IMR-90 (cell line): ENCODE results near the gene ACTRT2. TPM values are rescaled to one million over a fixed set of nuclear protein-coding genes. Genes with fewer than 3 reads are reported as not detected.

ENCODE experiments used
- ATAC-seq: fragments of 200-7000 bp; cut with Tn5 transposase; 2 replicates; pipeline ENCODE4 v1.9.1; 2020; ENCODE audit warnings: low read depth, mild to moderate bottlenecking, moderate library complexity
- BruUV-seq: library from RNA; stranded (reverse); fragments of 400-500 nt; replicated peaks from 2 replicates; lab custom pipeline; 2021; lab: Mats Ljungman, UMichigan
- CTCF ChIA-PET: fragments of 300-600 bp; formaldehyde crosslinking; extraction: SDS; loops from one replicate; lab custom pipeline; 2021; ENCODE audit warnings: antibody characterized with exemption; lab: Yijun Ruan, JAX
- POLR2A ChIA-PET: fragments of 300-600 bp; sonication (Branson Sonifier 250); formaldehyde crosslinking; loops from one replicate; lab custom pipeline; 2022; ENCODE audit warnings: antibody characterized with exemption; ENCODE audit not compliant: unreplicated experiment; lab: Charles Lee
- DNase-seq: peaks from one replicate; pipeline ENCODE4 v3.0.0; 2013
- H2AFZ ChIP-seq: replicated peaks from 2 replicates; pipeline ENCODE3; 2013; ENCODE audit warnings: low read length, mild to moderate bottlenecking; ENCODE audit not compliant: poor library complexity
- H2AK5ac ChIP-seq: 2 replicates; pipeline ENCODE4 v1.6.1; 2013; ENCODE audit warnings: low read depth, low read length, inconsistent platforms
- H2AK9ac ChIP-seq: replicated peaks from 2 replicates; pipeline ENCODE3; 2013; ENCODE audit warnings: mild to moderate bottlenecking, low read depth, low read length, moderate library complexity; ENCODE audit not compliant: poor library complexity
- H2BK120ac ChIP-seq: 2 replicates; pipeline ENCODE4 v1.6.1; 2013; ENCODE audit warnings: low read depth, low read length, inconsistent platforms
- H2BK15ac ChIP-seq: 3 replicates; pipeline ENCODE4 v1.6.1; 2013; ENCODE audit warnings: low read depth, low read length, inconsistent platforms
- H2BK20ac ChIP-seq: 2 replicates; pipeline ENCODE4 v1.6.1; 2013; ENCODE audit warnings: low read depth, mild to moderate bottlenecking, inconsistent platforms, low read length, moderate library complexity
- H2BK5ac ChIP-seq: 2 replicates; pipeline ENCODE4 v1.6.1; 2013; ENCODE audit warnings: mild to moderate bottlenecking, low read depth, low read length, inconsistent platforms; ENCODE audit not compliant: poor library complexity, severe bottlenecking
- H3K14ac ChIP-seq: replicated peaks from 2 replicates; pipeline ENCODE4 v1.6.1; 2013; ENCODE audit warnings: low read depth, low read length, inconsistent platforms
- H3K18ac ChIP-seq: 2 replicates; pipeline ENCODE4 v1.6.1; 2013; ENCODE audit warnings: low read depth, low read length, control low read depth
- H3K23ac ChIP-seq: 2 replicates; pipeline ENCODE4 v1.6.1; 2013; ENCODE audit warnings: low read depth, low read length, inconsistent platforms
- H3K27ac ChIP-seq: 2 replicates; pipeline ENCODE4 v1.5.1; 2013; ENCODE audit warnings: mild to moderate bottlenecking, control low read depth, low read length; ENCODE audit not compliant: insufficient read depth
- H3K27me3 ChIP-seq: 2 replicates; pipeline ENCODE4 v1.6.1; 2013; ENCODE audit warnings: low read length; ENCODE audit not compliant: control insufficient read depth, insufficient read depth
- H3K36me3 ChIP-seq: 2 replicates; pipeline ENCODE4 v1.6.1; 2013; ENCODE audit warnings: low read length, mixed read lengths; ENCODE audit not compliant: control insufficient read depth, insufficient read depth
- H3K4ac ChIP-seq: 2 replicates; pipeline ENCODE4 v1.6.1; 2013; ENCODE audit warnings: low read depth, low read length, inconsistent platforms
- H3K4me1 ChIP-seq: 2 replicates; pipeline ENCODE4 v1.6.1; 2013; ENCODE audit warnings: low read length, mixed read lengths; ENCODE audit not compliant: control insufficient read depth, insufficient read depth
- H3K4me2 ChIP-seq: 2 replicates; pipeline ENCODE4 v1.6.1; 2013; ENCODE audit warnings: low read depth, mild to moderate bottlenecking, control low read depth, low read length, moderate library complexity
- H3K4me3 ChIP-seq: 2 replicates; pipeline ENCODE4 v1.5.1; 2013; ENCODE audit warnings: low read depth, mild to moderate bottlenecking, control low read depth, low read length, moderate library complexity; ENCODE audit not compliant: insufficient read depth
- H3K56ac ChIP-seq: 2 replicates; pipeline ENCODE4 v1.6.1; 2013; ENCODE audit warnings: low read length, inconsistent platforms; ENCODE audit not compliant: insufficient read depth; ENCODE audit errors: extremely low read depth
- H3K79me1 ChIP-seq, 2 experiments: 2 replicates each; pipeline ENCODE4 v1.6.1; 2013; ENCODE audit warnings: low read length in 2 of 2, inconsistent platforms in 1 of 2, low read depth in 1 of 2
- H3K9ac ChIP-seq: 2 replicates; pipeline ENCODE4 v1.6.1; 2013; ENCODE audit warnings: low read depth, low read length, control low read depth
- H3K9me1 ChIP-seq: 2 replicates; pipeline ENCODE4 v1.6.1; 2013; ENCODE audit warnings: low read length, inconsistent platforms; ENCODE audit not compliant: insufficient read depth
- H3K9me3 ChIP-seq: 2 replicates; pipeline ENCODE4 v1.6.1; 2013; ENCODE audit warnings: low read length; ENCODE audit not compliant: control insufficient read depth, insufficient read depth
- H4K20me1 ChIP-seq: 2 replicates; pipeline ENCODE4 v1.6.1; 2013; ENCODE audit warnings: low read length, inconsistent platforms; ENCODE audit not compliant: insufficient read depth
- H4K5ac ChIP-seq: 2 replicates; pipeline ENCODE4 v1.6.1; 2013; ENCODE audit warnings: mild to moderate bottlenecking, low read depth, low read length, control low read depth
- H4K8ac ChIP-seq, 2 experiments: 2 replicates each; pipeline ENCODE4 v1.6.1; 2013; ENCODE audit warnings: low read depth in 2 of 2, low read length in 2 of 2, control low read depth in 1 of 2, inconsistent platforms in 1 of 2
- H4K91ac ChIP-seq: 2 replicates; pipeline ENCODE4 v1.6.1; 2013; ENCODE audit warnings: low read depth, low read length, inconsistent platforms; ENCODE audit not compliant: insufficient read depth
- SMC3 ChIP-seq: fragments of 150-350 bp; IDR thresholded peaks from 2 replicates; pipeline ENCODE4 v1.6.1; 2016; ENCODE audit warnings: low read depth, mild to moderate bottlenecking, antibody characterized with exemption, low read length, moderate library complexity
- WGBS, 2 experiments: methylation state at CpG; one replicate each; pipeline versions ENCODE4 v1.1.5 to v1.1.7; 2013; ENCODE audit warnings: missing lambda C conversion rate in 2 of 2; ENCODE audit not compliant: insufficient read length in 1 of 2; ENCODE audit errors: extremely low coverage in 2 of 2; 5-methylcytosine and 5-hydroxymethylcytosine counted together
- dilution Hi-C: fragments of 300-500 bp; cut with HindIII; formaldehyde crosslinking; loops from one replicate; pipeline ENCODE4 v1.14.3; 2018; ENCODE audit warnings: low sequenced_read_pairs; ENCODE audit not compliant: unreplicated experiment
- in situ Hi-C: fragments of 300-500 bp; cut with MboI; formaldehyde crosslinking; loops from 3 replicates; pipeline ENCODE4 v1.14.3; 2019; ENCODE audit warnings: low sequenced_read_pairs, inconsistent platforms, mixed read lengths
- intact Hi-C: fragments of 100-400 bp; cut with micrococcal nuclease; formaldehyde crosslinking; loops from 2 replicates; pipeline ENCODE4 v1.10.0; 2022
- polyA plus RNA-seq, 3 experiments: library from polyadenylated mRNA; depleted of rRNA; stranded (reverse); fragments of >200 nt; gene quantifications; 2 replicates each; pipeline ENCODE4 v1.2.3, GENCODE V29; 2012; ENCODE audit warnings: low replicate concordance in 1 of 3
- total RNA-seq: library from RNA; depleted of rRNA; stranded (reverse); fragments of >200 nt; gene quantifications from 2 replicates; pipeline ENCODE4 v1.2.3, GENCODE V29; 2012

The ACTRT2 gene
- total and polyA plus RNA-seq, 2 of the 4 experiments (the other 2 are of a cell fraction) = not detected

DNA sequence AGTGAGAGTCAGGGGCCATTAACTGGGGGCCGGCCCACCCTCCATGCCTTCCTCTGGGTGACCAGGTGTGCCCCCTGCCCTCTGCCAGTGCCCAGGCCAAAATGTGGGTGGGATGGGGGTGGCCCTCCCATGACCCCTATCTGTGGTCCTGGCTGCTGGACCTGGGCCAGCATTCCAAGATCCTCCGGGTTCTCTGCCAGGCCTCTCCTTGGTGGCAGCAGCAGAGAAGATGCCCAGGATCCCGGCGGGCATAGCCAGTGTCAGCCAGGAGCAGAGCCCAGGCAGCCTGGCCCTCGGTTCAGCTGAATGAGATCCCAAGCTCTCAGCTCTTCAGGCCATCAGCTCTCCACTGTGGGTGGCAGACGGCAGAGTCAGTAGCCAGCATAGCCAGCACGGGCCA, 31.3 kb upstream of the ACTRT2 start:
- no peak overlapping the region for H3K14ac ChIP-seq
- ATAC-seq (no peak), DNase-seq (no peak)
- H3K23ac ChIP-seq = no peak overlapping the region
- BruUV-seq = no TSS peak
- H3K9me1 ChIP-seq = no peaks in the 10 kb centered on the region
- H3K27me3 ChIP-seq = no peaks in the 10 kb centered on the region
- no peak overlapping the region for H3K4ac ChIP-seq
- H4K8ac ChIP-seq = no peak overlapping the region
- TF ChIP-seq SMC3 = no peak
- no peak overlapping the region for H3K18ac ChIP-seq
- CTCF ChIA-PET = no interaction called here
- H3K9ac ChIP-seq = no peak overlapping the region
- intact Hi-C loops = no loop called here
- H2AFZ ChIP-seq = no peak overlapping the region
- H3K9me3 ChIP-seq = peaks cover 42% of the 10 kb centered on the region
- no peak overlapping the region for H2BK15ac ChIP-seq
- H2AK9ac ChIP-seq = no peak overlapping the region
- H3K36me3 ChIP-seq = no peaks in the 10 kb centered on the region
- no peak overlapping the region for H4K5ac ChIP-seq
- no peak overlapping the region for H2BK20ac ChIP-seq
- no peak overlapping the region for H2BK120ac ChIP-seq
- in situ Hi-C loops = no loop called here
- no peak overlapping the region for H3K27ac ChIP-seq
- H3K4me1 ChIP-seq = no peaks in the 10 kb centered on the region
- no peak overlapping the region for H3K4me2 ChIP-seq
- no peak overlapping the region for H3K56ac ChIP-seq
- POLR2A ChIA-PET = no interaction called here
- no peak overlapping the region for H2AK5ac ChIP-seq
- 63% methylated on average over 3 of the region's 7 CpGs; no CpG with 5 or more reads in 1 of the 2 experiments for WGBS, 2 experiments
- H4K91ac ChIP-seq = no peak overlapping the region
- dilution Hi-C loops = no loop called here
- no peak overlapping the region for H2BK5ac ChIP-seq
- H3K4me3 ChIP-seq = no peak overlapping the region
- no peaks in the 10 kb centered on the region for H4K20me1 ChIP-seq
- H3K79me1 ChIP-seq = no peaks in the 10 kb centered on the region
